HFF-Myc (cell line): ENCODE measurements around the gene PDLIM7.

Experiments used
- DNase-seq: peaks from one replicate; pipeline ENCODE4 v3.0.0-alpha.2; 2011; ENCODE audit warnings: low read depth; ENCODE audit errors: extremely low read depth
- H3K4me3 ChIP-seq: replicated peaks from 2 replicates; pipeline ENCODE4 v1.5.1; 2011; ENCODE audit warnings: low read depth, mild to moderate bottlenecking, control low read depth, low read length
- CTCF ChIP-seq: IDR thresholded peaks from 2 replicates; pipeline ENCODE4 v1.5.1; 2012; ENCODE audit warnings: mild to moderate bottlenecking, low read depth, low read length, control low read depth; ENCODE audit errors: missing control alignments

The PDLIM7 gene

GRCh38 chr5:177455036-177455660, 42.3 kb downstream of the PDLIM7 start:
- no peak for DNase-seq
- TF ChIP-seq CTCF, result peak; percentile 55

GRCh38 chr5:177454397-177455035, 42.9 kb downstream of the PDLIM7 start:
- TF ChIP-seq CTCF, result peak; percentile 90
- no peak for DNase-seq
- H3K4me3 ChIP-seq, result peak overlapping the region; percentile 45

More at GRCh38 chr5:177455036-177455660, 42.3 kb downstream of the PDLIM7 start:
- H3K4me3 ChIP-seq, result peak overlapping the region; percentile 45

GRCh38 chr5:177453852-177454396, 43.5 kb downstream of the PDLIM7 start:
- no peak for DNase-seq
- TF ChIP-seq CTCF, result no peak
- peak overlapping the region; percentile 45 for H3K4me3 ChIP-seq

GRCh38 chr5:177452688-177453638, 44.4 kb downstream of the PDLIM7 start:
- no peak for TF ChIP-seq CTCF
- no peak overlapping the region for H3K4me3 ChIP-seq
- DNase-seq, result no peak

- no peak for TF ChIP-seq CTCF
- DNase-seq, result no peak
- no peak overlapping the region for H3K4me3 ChIP-seq
These were observed 46.6 kb downstream of the PDLIM7 start for GRCh38 chr5:177450667-177451424.
